NCI-H1092 treated with DMSO at 0.1 percent for 48 hours (cell line): ENCODE data around the gene NFIB.

Source experiments
- DNase-seq: peaks from one replicate; lab custom pipeline; 2025; lab: John Stamatoyannopoulos, UW

The NFIB gene

DNA sequence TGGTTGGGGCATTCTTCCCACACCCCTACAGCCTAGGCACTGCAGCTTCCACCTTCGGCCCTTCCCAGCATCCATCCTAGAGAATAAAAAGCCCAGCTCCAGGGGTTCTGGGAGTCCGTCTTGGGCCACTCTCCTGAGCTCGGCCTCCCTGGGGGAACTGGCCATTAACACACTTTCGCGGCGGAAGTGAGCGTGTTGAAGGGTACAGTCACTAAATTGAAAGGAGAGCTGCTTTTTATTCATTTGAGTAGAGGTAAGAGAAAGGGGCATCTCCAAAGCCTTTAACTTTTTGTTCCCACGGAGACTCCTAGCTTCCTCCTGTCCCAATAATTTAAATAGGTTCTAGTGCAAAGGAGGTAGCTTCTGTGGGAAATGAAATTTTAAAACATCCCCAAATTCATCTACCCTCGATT, 31.0 kb upstream of the NFIB start:
- no peak for DNase-seq

GRCh38 chr9:14344053-14344524, 30.1 kb upstream of the NFIB start:
- no peak for DNase-seq

DNA sequence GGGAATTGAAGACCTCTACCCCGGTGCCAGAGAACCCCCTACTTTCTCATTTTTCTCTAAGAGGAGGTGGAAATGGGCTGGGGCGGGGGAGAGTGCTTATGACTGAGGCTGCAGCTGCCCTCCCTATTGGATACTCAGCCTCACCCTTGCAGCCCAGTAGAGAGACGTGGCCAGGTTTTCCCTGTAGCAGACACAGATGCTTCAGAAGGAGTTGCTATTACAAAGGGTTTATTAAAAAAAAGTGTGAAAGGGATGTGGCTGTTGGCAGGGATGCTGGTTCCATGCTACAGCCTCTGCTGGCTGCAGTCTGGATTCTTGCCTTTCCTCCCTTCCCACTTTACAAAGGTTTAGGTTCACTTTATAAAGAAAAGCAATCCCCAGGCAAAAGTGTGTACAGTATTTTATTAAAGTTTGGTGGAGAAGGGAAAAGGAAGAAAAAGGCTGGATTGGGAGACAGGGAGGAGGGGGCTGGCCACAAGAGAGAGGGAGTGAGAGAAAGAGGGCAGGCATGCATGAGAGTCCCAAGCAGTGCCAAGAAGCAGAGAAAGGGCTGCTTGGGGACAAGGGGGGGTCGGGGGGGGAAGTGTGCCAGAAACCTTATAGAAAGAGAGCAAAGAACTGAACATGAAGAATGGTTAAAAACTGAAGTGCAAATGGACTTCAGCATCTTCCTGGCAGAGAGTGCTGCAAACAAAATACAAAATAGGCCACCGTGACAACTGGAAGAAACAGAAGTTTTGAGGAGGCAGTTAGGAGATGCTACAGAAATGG, 29.5 kb upstream of the NFIB start:
- DNase-seq, result no peak

DNA sequence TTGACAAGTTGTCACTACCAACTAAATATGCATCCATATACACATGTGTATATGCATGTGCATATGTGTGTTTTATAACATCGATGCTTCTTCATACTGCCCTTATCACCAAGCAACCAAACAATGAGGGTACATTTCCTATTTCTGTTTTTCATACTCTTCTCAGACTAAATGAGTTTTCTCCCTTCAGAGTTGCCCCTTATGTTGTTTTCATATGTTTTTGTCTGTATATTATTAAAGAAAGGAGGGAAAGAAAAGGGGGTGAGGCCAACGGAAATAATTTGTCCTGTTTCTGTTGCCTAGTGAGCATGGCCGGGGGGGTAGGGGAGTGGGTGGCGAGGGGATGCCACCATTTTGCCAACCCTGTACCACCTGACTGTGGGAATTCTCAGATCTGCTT, 28.8 kb upstream of the NFIB start:
- no peak for DNase-seq

- DNase-seq, result no peak
These were observed 27.6 kb upstream of the NFIB start for GRCh38 chr9:14341437-14342122.

DNA sequence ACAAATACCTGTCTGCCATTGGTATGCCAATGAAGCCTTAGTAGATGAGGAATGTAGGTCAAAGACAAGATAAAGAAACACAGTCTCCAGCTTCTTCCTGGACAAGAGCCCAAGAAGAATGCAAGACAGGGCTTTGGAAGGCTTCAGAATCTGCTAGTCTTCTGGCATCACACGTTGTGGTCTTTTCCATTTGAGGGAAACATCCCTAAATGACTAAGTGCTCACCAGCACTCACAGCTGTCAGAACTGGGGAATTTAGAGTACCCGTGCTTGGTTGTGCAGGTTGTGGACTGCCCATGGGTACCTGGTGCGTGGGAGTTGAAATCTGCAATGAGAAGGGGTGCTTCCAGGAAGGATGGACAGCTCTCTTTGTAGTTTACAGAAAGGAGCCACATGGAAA, 27.1 kb upstream of the NFIB start:
- no peak for DNase-seq

GRCh38 chr9:14340219-14340873, 26.4 kb upstream of the NFIB start:
- DNase-seq, result no peak

DNA sequence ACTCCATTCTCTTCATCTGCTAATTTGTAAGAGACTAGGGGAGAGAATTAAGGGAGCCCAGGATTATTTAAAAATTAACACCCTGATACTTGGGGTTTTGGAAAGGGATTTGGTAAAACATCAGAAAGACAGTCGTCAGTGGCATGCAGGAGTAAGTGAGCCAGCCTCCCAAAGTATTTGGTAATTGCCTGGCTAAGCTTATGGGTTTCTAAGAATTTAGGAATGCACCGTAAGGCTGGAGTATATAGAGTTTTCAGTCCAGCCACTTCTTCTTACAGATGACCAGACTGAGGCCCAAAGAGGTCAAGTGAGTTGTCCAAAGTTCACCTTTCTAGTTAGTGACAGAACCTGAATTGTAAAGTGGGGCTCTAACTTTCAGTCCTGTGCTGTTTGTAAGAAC, 25.8 kb upstream of the NFIB start:
- no peak for DNase-seq

DNA sequence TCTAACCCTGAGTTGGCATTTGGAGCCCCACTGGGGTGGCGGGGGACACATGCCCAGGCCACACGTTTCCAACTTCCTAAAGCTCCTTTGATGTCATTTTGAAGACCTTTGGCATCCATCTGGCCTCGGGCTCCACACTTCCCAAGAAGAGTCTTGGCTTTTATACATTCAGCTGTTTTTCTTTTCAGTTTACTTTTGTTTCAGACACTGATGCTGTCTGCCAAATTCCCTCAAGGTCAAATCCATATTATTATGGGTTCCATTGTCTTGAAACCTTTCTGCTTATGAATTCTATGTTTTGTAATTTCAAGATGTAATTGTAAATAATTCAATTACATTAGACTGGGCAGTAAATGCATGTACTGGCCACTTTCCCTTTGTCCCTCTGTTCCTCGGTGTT, 23.7 kb upstream of the NFIB start:
- DNase-seq, result no peak

DNA sequence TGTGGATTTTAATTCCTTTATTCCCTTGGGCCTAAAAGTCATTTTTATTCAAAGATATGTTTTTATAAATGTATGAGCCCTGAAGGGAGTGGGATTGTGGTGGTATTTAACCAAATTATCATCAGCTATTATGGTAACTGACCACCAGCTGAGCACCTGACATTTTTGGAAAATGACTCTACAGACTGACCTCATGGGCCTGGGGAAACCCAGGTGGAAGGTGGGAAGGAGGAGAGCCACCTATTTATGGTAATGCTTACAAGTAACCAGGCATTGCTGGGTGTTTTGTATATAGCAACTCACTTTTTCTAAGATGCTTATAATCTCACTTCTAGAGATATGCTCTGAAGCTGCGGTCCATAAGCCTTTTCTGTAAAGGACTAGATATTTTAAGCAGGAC, 22.3 kb upstream of the NFIB start:
- no peak for DNase-seq

DNA sequence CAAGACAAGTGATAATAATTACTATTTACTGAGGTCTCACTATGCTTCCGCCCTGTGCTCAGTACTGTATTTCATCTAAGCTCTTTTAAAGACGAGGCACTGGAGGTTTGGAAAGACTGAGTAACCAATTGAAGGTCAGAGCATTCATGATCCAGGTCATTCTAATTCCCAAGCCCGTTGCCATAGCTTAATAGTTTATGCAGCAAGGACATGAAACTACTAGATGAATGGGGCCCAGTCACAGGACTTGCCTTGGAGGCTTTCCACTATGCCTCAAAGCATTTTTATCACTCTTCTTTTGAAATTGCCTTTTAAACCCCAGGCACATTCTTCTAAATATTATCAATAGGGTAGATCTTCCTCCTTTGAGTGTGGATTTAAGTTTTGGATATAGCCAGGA, 17.2 kb upstream of the NFIB start:
- DNase-seq, result no peak

DNA sequence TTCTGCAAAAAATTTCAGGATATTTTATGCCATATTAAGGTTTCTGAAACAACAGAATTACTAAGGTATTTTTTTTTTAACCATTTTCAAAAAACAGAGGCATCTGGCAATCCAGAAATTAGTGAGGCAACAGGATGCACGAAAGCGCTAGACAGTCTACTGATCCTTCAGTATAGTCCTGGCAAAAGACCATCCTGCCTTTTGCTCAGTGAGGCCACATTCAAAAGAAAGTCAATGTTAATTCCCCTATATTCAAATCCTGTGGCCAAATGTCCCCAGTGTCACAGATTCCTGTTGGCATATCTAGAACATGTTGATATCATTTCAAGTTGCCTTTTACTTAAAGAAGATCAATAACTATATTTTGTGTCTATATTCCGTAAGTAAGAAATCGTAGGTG, 13.1 kb upstream of the NFIB start:
- DNase-seq, result no peak

GRCh38 chr9:14326264-14326826, 12.4 kb upstream of the NFIB start:
- DNase-seq, result peak; percentile 100

GRCh38 chr9:14325147-14325546, 11.2 kb upstream of the NFIB start:
- DNase-seq, result no peak

DNA sequence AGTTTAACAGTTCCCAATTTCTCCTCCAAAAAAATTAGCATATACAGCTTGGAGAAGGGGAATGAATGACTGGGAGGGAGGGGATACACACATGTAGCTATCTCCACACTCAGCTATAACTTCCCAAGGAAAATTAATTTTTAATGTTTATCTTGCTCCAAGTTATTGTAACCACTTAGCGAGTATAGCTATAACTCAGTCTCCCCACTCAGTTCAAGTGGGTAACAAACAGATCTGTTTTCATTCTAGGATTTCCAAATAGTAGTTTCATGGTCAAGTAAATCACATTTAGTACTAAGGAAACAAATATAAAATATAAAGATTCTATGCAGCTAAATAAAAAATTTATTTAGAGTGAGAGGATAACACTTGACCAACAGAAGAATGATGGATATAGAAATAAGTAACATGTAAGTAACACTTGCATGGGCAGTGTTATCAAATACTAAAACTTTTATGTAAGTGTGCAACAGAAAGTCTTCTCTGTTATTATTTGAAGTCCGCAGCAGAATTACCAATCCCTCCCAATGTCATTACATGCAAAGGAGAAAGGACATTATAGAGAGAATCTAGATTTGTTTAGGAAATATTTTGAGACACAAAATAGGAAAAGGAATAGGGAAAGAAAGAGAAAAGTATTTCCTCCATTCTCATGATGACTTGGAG, 10.2 kb upstream of the NFIB start:
- DNase-seq, result no peak

DNA sequence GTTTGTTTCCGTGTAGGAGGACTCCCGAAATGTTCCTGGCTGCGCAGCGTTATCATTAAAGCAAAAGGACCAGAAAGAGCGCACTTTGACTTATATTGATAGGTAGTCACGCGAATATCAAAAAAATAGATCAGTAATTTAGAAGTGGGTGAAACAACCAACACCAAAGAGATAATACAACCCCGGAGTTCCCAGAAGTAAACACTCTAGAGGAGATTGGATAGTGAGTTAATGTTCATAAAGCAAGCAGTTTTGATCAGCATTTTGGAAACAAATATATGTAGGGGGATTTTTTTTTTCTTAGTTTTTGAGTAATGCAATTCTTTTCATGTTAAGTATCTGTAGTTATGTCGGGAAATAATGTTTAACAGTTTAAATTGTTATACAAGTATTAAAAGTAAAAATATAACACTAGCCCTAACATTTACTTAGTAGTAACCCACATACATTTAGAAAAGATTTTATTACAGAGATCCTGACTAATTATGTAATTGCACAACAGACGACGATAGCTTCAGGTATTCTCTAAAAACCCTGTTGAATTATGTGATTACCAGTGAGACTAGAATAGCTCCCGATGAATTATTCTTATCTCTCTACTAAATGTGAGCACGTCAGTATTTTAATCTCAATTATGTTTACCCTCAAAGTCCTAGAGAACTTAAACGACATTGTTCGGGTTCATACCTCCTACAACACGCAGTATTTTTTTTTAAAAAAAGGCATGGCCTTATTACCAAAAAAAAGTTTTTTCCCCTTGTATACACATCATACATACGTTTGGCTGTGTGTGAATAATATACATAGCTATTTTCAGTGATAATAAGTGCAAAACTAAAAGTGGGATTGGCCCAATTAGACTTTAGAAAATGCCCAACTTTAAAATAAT, 9.4 kb upstream of the NFIB start:
- DNase-seq, result no peak

DNA sequence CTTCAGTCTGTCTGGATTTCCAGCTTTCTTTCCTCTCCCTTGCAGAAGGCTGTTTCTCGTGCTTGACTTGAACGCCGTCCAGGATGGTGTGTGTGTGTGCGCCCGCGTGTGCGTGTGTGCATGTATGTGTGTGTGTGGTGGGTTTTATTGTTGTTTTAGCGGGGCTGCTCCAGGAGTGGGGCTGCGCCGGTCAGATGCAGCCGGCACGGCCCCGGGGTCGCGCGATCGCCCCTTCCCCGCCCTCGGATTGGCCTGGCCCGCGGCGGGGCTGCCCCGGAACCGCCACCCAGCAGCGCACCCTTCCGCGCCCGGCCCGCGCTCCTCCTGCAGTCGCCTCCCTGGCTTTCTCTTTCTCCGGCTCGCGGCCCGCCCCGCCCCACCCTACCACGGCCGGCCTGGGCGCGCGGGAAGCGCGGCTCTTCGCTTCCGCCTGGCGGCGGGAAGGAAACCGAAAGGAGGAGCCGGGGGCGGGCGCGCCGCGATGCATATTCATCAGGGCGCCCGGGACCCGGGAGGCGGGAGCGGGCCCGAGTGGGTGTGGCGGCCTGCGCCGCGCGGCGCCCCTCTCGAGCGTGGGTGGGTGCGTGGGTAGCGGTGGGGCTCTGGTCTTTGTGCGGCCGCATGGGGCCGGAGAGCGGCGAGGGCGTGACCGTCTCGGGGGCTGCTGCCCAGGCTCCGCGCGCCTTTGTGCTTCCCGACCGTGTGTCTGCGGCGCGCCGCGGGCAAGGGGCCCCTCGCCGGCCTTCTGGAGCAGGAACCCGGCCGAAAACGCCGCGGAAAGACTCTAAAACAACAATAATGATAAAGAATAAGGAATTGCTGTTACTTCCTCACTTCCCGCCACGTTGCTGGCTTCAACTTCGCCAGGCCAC, 8.5 kb upstream of the NFIB start:
- DNase-seq, result no peak

- DNase-seq, result no peak
These were observed 7.7 kb upstream of the NFIB start for GRCh38 chr9:14321517-14322130.

DNA sequence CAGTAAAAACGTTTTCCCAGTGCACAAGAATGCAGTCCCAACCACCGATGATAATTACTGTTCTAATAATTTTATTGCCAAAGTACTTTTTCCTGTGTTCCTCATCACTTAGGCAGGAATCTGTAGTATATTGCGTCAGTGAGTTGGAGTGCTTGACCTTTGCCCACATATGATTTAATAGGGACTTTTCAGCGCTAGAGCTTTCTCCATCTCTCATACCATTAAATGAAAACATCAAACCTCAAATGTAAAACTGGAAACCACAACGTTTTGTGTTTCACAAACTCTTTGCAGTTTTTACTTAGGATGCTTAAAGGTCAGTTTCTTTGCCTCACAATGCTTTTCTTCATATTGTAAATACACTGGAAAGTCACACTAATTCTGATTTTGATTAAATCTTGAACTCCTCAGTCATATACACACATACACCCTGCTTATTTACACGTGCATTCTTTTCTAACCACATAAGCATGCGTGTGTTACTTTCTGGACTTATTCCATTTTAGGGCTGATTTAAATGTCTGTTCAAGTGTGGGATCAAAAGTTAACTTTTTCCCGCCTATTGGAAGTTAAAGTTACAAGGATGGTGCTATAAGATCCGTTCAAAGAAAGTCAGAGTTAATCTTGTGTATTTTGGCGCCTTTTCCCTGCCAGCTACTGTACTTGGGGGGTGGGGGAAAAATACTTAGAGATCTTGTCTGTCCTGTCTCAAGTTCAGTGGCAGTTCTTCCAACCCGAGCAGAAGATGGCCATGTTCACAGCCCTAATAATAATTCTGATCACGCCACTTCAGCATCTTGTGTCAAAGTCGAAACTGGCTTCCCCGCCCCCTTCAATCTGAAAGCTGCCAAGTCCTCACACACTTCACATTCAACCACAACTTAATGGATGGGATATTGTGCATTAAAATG, 6.6 kb upstream of the NFIB start:
- no peak for DNase-seq
